Liver (tissue), 3 donors: ENCODE measurements around the gene WDR41.

ENCODE experiments used
- EGR1 ChIP-seq, 2 donors: IDR thresholded peaks; 2 replicates each; pipeline ENCODE4 v1.6.1; 2016 to 2018; ENCODE audit warnings: antibody characterized with exemption in 2 of 2, low read depth in 2 of 2
- TAF1 ChIP-seq: conservative IDR thresholded peaks from 2 replicates; pipeline ENCODE4 v1.6.1; 2016; ENCODE audit warnings: antibody characterized with exemption, mild to moderate bottlenecking
- YY1 ChIP-seq: IDR thresholded peaks from 2 replicates; pipeline ENCODE4 v1.6.1; 2016; ENCODE audit warnings: antibody characterized with exemption, mild to moderate bottlenecking
- TF ChIP-seq, protein P1 (sequence below): IDR thresholded peaks from 2 replicates; pipeline ENCODE4 v1.6.1; 2016; ENCODE audit warnings: antibody characterized with exemption
- TF ChIP-seq, protein P2 (sequence below): fragments of 150-350 bp; IDR thresholded peaks from 2 replicates; pipeline ENCODE4 v1.5.1; 2017; ENCODE audit warnings: improper control_type of control experiment, low read depth, low read length; ENCODE audit not compliant: missing input control
- TF ChIP-seq, protein P3 (sequence below): IDR thresholded peaks from 2 replicates; pipeline ENCODE4 v1.6.1; 2016; ENCODE audit warnings: antibody characterized with exemption
- TF ChIP-seq, protein P4 (sequence below): IDR thresholded peaks from 2 replicates; pipeline ENCODE4 v1.6.1; 2016; ENCODE audit warnings: antibody characterized with exemption
- TF ChIP-seq, protein P5 (sequence below): IDR thresholded peaks from 2 replicates; pipeline ENCODE4 v1.6.1; 2016; ENCODE audit warnings: antibody characterized with exemption, mild to moderate bottlenecking
- donor health status: healthy.
- donor health status: healthy.

DNA sequence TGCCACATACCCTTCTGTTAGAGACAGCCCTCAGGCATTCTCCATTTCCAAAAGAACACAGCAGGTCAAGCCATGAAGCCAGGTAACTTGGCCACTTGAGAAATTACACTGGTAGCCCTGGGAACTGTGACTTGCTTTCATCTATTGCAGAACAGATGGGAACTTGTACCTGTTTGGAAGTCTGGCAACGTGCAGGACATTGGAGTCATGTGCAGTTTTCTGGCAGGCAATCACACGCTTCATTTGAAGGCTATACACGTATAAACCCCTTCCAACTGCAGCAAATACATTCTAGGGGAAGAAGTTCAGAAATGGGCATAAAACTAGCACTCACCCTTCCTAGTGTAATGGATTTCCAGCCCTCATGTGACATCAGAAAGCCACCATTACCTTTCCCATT lies 54.0 kb downstream of the WDR41 start:
- TF ChIP-seq, protein P1, sequence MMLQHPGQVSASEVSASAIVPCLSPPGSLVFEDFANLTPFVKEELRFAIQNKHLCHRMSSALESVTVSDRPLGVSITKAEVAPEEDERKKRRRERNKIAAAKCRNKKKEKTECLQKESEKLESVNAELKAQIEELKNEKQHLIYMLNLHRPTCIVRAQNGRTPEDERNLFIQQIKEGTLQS = no peak
- TF ChIP-seq, protein P2, sequence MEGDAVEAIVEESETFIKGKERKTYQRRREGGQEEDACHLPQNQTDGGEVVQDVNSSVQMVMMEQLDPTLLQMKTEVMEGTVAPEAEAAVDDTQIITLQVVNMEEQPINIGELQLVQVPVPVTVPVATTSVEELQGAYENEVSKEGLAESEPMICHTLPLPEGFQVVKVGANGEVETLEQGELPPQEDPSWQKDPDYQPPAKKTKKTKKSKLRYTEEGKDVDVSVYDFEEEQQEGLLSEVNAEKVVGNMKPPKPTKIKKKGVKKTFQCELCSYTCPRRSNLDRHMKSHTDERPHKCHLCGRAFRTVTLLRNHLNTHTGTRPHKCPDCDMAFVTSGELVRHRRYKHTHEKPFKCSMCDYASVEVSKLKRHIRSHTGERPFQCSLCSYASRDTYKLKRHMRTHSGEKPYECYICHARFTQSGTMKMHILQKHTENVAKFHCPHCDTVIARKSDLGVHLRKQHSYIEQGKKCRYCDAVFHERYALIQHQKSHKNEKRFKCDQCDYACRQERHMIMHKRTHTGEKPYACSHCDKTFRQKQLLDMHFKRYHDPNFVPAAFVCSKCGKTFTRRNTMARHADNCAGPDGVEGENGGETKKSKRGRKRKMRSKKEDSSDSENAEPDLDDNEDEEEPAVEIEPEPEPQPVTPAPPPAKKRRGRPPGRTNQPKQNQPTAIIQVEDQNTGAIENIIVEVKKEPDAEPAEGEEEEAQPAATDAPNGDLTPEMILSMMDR = no peak
- TF ChIP-seq YY1 (no peak), EGR1 (IDR thresholded peaks at IDR 0.05; ENCODE audit: low read depth in 2 of 2) (no peak), TAF1 (no peak)
- TF ChIP-seq, protein P3, sequence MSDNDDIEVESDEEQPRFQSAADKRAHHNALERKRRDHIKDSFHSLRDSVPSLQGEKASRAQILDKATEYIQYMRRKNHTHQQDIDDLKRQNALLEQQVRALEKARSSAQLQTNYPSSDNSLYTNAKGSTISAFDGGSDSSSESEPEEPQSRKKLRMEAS = no peak
- TF ChIP-seq, protein P4, sequence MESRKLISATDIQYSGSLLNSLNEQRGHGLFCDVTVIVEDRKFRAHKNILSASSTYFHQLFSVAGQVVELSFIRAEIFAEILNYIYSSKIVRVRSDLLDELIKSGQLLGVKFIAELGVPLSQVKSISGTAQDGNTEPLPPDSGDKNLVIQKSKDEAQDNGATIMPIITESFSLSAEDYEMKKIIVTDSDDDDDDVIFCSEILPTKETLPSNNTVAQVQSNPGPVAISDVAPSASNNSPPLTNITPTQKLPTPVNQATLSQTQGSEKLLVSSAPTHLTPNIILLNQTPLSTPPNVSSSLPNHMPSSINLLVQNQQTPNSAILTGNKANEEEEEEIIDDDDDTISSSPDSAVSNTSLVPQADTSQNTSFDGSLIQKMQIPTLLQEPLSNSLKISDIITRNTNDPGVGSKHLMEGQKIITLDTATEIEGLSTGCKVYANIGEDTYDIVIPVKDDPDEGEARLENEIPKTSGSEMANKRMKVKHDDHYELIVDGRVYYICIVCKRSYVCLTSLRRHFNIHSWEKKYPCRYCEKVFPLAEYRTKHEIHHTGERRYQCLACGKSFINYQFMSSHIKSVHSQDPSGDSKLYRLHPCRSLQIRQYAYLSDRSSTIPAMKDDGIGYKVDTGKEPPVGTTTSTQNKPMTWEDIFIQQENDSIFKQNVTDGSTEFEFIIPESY = no peak
- TF ChIP-seq, protein P5, sequence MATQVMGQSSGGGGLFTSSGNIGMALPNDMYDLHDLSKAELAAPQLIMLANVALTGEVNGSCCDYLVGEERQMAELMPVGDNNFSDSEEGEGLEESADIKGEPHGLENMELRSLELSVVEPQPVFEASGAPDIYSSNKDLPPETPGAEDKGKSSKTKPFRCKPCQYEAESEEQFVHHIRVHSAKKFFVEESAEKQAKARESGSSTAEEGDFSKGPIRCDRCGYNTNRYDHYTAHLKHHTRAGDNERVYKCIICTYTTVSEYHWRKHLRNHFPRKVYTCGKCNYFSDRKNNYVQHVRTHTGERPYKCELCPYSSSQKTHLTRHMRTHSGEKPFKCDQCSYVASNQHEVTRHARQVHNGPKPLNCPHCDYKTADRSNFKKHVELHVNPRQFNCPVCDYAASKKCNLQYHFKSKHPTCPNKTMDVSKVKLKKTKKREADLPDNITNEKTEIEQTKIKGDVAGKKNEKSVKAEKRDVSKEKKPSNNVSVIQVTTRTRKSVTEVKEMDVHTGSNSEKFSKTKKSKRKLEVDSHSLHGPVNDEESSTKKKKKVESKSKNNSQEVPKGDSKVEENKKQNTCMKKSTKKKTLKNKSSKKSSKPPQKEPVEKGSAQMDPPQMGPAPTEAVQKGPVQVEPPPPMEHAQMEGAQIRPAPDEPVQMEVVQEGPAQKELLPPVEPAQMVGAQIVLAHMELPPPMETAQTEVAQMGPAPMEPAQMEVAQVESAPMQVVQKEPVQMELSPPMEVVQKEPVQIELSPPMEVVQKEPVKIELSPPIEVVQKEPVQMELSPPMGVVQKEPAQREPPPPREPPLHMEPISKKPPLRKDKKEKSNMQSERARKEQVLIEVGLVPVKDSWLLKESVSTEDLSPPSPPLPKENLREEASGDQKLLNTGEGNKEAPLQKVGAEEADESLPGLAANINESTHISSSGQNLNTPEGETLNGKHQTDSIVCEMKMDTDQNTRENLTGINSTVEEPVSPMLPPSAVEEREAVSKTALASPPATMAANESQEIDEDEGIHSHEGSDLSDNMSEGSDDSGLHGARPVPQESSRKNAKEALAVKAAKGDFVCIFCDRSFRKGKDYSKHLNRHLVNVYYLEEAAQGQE = no peak
